K562 (cell line): ENCODE results near the gene PDK1. TPM values are rescaled to one million over a fixed set of nuclear protein-coding genes. Genes with fewer than 3 reads are reported as not detected.
"Not testable (repeated sequence)": the region's sequence is repeated elsewhere in the genome, so short reads cannot be mapped to it uniquely, and the experiment has no call there.

Experiments used
- ATAC-seq: fragments of 200-7000 bp; cut with Tn5 transposase; 3 replicates; pipeline ENCODE4 v1.9.1; 2020; ENCODE audit warnings: moderate library complexity
- BruUV-seq: library from RNA; stranded (reverse); fragments of 400-500 nt; replicated peaks from 2 replicates; lab custom pipeline; 2021; lab: Mats Ljungman, UMichigan
- CTCF ChIA-PET: fragments of 300-600 bp; formaldehyde crosslinking; extraction: SDS; loops from one replicate; lab custom pipeline; 2021; ENCODE audit warnings: low intra/inter-chr PET ratio; lab: Yijun Ruan, JAX
- POLR2A ChIA-PET: fragments of 300-600, 350-650 bp; sonication (Branson Sonifier 250); formaldehyde crosslinking; extraction: SDS; loops from one replicate; lab custom pipeline; 2021; ENCODE audit warnings: antibody characterized with exemption, inconsistent platforms; lab: Yijun Ruan, JAX
- DNase-seq, 4 experiments: peaks; one replicate each; pipeline versions ENCODE4 v3.0.0 to v3.0.0-alpha.2; 2011 to 2018; ENCODE audit warnings: low spot score in 3 of 4, mixed read lengths in 3 of 4; ENCODE audit errors: extremely low read depth in 1 of 4
- FAIRE-seq: peaks from 2 replicates; lab custom pipeline; 2011; peaks lifted over from hg19 to GRCh38; lab: Jason Lieb, UNC
- H2AFZ ChIP-seq: 2 replicates; pipeline ENCODE4 v1.6.0; 2011; ENCODE audit warnings: low read depth, low read length, control low read depth, inconsistent platforms
- H3K27ac ChIP-seq: fragments of 200-600 bp; 3 replicates; pipeline ENCODE4 v1.8.0; 2011; ENCODE audit warnings: low read depth, mild to moderate bottlenecking, control low read depth, inconsistent platforms, low read length, moderate library complexity, mixed read lengths; ENCODE audit errors: extremely low read depth
- H3K27me3 ChIP-seq, 2 experiments: fragments of 300-600 bp in 1 of 2; 2 replicates in 1 of 2; 3 replicates in 1 of 2; pipeline versions ENCODE4 v1.6.0 to v1.8.0; 2011; ENCODE audit warnings: inconsistent platforms in 2 of 2, low read length in 2 of 2, mild to moderate bottlenecking in 1 of 2, mixed read lengths in 1 of 2, moderate library complexity in 1 of 2; ENCODE audit not compliant: control insufficient read depth in 2 of 2, insufficient read depth in 2 of 2
- H3K36me3 ChIP-seq: fragments of 300-600 bp; 3 replicates; pipeline ENCODE4 v1.8.0; 2011; ENCODE audit warnings: mild to moderate bottlenecking, low read length, inconsistent platforms; ENCODE audit not compliant: control insufficient read depth, insufficient read depth
- H3K4me1 ChIP-seq, 2 experiments: fragments of 200-600 bp in 1 of 2; replicated peaks in 1 of 2; 2 replicates in 1 of 2; 3 replicates in 1 of 2; pipeline versions ENCODE4 v1.5.1 to v1.8.0; 2011; ENCODE audit warnings: inconsistent platforms in 2 of 2, low read length in 2 of 2, mild to moderate bottlenecking in 1 of 2, mixed read lengths in 1 of 2, moderate library complexity in 1 of 2; ENCODE audit not compliant: control insufficient read depth in 2 of 2, insufficient read depth in 2 of 2
- H3K4me2 ChIP-seq: 2 replicates; pipeline ENCODE4 v1.6.1; 2011; ENCODE audit warnings: low read length, control low read depth, inconsistent platforms, mixed read lengths; ENCODE audit not compliant: insufficient read depth
- H3K4me3 ChIP-seq: fragments of 200-600 bp; sonication (generic), shearing (Covaris generic); 2 replicates; pipeline ENCODE4 v1.5.1; 2016; ENCODE audit warnings: control low read depth, inconsistent platforms
- H3K79me2 ChIP-seq: fragments of 200-600 bp; 3 replicates; pipeline ENCODE4 v1.8.0; 2011; ENCODE audit warnings: low read length, inconsistent platforms; ENCODE audit not compliant: control insufficient read depth, insufficient read depth
- H3K9ac ChIP-seq, 2 experiments: 2 replicates each; pipeline versions ENCODE4 v1.6.0 to v1.6.1; 2011; ENCODE audit warnings: low read depth in 2 of 2, low read length in 2 of 2, control low read depth in 1 of 2, inconsistent platforms in 1 of 2, mild to moderate bottlenecking in 1 of 2, mixed read lengths in 1 of 2; ENCODE audit not compliant: insufficient read depth in 1 of 2
- H3K9me1 ChIP-seq: one replicate; pipeline ENCODE4 v1.6.0; 2011; ENCODE audit warnings: inconsistent platforms, mild to moderate bottlenecking, low read length, moderate library complexity; ENCODE audit not compliant: control insufficient read depth, insufficient read depth
- H3K9me3 ChIP-seq: replicated peaks from 2 replicates; pipeline ENCODE4 v1.5.1; 2011; ENCODE audit warnings: low read depth, low read length, inconsistent platforms; ENCODE audit not compliant: control insufficient read depth, insufficient read depth
- H4K20me1 ChIP-seq: replicated peaks from 2 replicates; pipeline ENCODE4 v1.6.1; 2011; ENCODE audit warnings: low read length, inconsistent platforms, mixed read lengths; ENCODE audit not compliant: control insufficient read depth, insufficient read depth
- ARID1B ChIP-seq: fragments of 450-650 bp; IDR thresholded peaks from 2 replicates; pipeline ENCODE4 v1.6.1; 2016; ENCODE audit warnings: antibody characterized with exemption, mild to moderate bottlenecking, inconsistent platforms
- ETS1 ChIP-seq: conservative IDR thresholded peaks from 2 replicates; pipeline ENCODE4 v1.6.1; 2011; ENCODE audit warnings: low read depth, mild to moderate bottlenecking, low read length; ENCODE audit not compliant: control insufficient read depth
- ETV5 ChIP-seq: sonication (generic); formaldehyde crosslinking; IDR thresholded peaks from 2 replicates; pipeline ENCODE4 v1.4.0; 2020; ENCODE audit warnings: low read depth, mild to moderate bottlenecking, missing genetic modification reagents
- ETV6 ChIP-seq, 3 experiments: fragments of 150-350 bp in 1 of 3; sonication (generic) in 1 of 3; formaldehyde crosslinking in 1 of 3; IDR thresholded peaks; 2 replicates each; pipeline versions ENCODE4 v1.6.1 to v1.8.0; 2014 to 2022; ENCODE audit warnings: borderline replicate concordance in 2 of 3, low read depth in 2 of 3, antibody characterized with exemption in 1 of 3, low read length in 1 of 3, mild to moderate bottlenecking in 1 of 3, missing genetic modification reagents in 1 of 3
- NCOR1 ChIP-seq: fragments of 450-650 bp; IDR thresholded peaks from 2 replicates; pipeline ENCODE4 v1.6.1; 2016; ENCODE audit warnings: mild to moderate bottlenecking, moderate library complexity
- RCOR1 ChIP-seq, 2 experiments: IDR thresholded peaks; 2 replicates each; pipeline ENCODE4 v1.6.1; 2012; ENCODE audit warnings: low read depth in 2 of 2, low read length in 2 of 2, borderline replicate concordance in 1 of 2, improper control_type of control experiment in 1 of 2
- SOX6 ChIP-seq: fragments of 450-650 bp; IDR thresholded peaks from 2 replicates; pipeline ENCODE4 v1.6.1; 2014; ENCODE audit warnings: mild to moderate bottlenecking
- SRF ChIP-seq, 2 experiments: fragments of 250-450, 450-650 bp in 1 of 2; sonication (Bioruptor Pico) in 1 of 2; sonication (generic) in 1 of 2; formaldehyde crosslinking; IDR thresholded peaks; 2 replicates each; pipeline versions ENCODE4 v1.5.0 to v1.5.1; 2020 to 2022; ENCODE audit warnings: mild to moderate bottlenecking in 1 of 2, missing genetic modification reagents in 1 of 2
- TAL1 ChIP-seq: fragments of 450-650 bp; IDR thresholded peaks from 2 replicates; pipeline ENCODE4 v1.6.1; 2016; ENCODE audit warnings: mild to moderate bottlenecking
- TCF3 ChIP-seq: sonication (generic); formaldehyde crosslinking; IDR thresholded peaks from 2 replicates; pipeline ENCODE4 v1.4.0; 2020; ENCODE audit warnings: mild to moderate bottlenecking, missing genetic modification reagents
- WGBS: fragments of 100-300 bp; shearing (Covaris generic); methylation state at CpG from one replicate; pipeline ENCODE4 v1.1.6; 2016; ENCODE audit warnings: low coverage, mixed read lengths; ENCODE audit not compliant: insufficient coverage; ENCODE audit errors: missing lambda C conversion rate; 5-methylcytosine and 5-hydroxymethylcytosine counted together
- in situ Hi-C: fragments of 300-500 bp; cut with MboI; formaldehyde crosslinking; loops from 4 replicates; pipeline ENCODE4 v1.15.0; 2018; ENCODE audit warnings: inconsistent platforms, mixed read lengths
- intact Hi-C: fragments of 100-400 bp; cut with micrococcal nuclease; formaldehyde crosslinking; loops from 2 replicates; pipeline ENCODE4 v1.14.2; 2022
- polyA plus RNA-seq, 8 experiments: library from polyadenylated mRNA; depleted of rRNA in 4 of 8; stranded (reverse) in 5 of 8; unstranded in 3 of 8; fragments of >200 nt; fragmentation: Nextera tagmentation in 2 of 8; fragmentation: Illumina TruSeq in 1 of 8; extraction: Ambion mirVana in 2 of 8; extraction: Trizol in 1 of 8; gene quantifications; 2 replicates each; pipeline versions ENCODE4 v1.2.1 to v1.2.3, GENCODE V29; 2011 to 2014; ENCODE audit warnings: inconsistent platforms in 1 of 8, missing spikeins in 1 of 8
- total RNA-seq, 7 experiments: library from RNA; depleted of rRNA in 6 of 7; stranded (reverse); fragments of >200 nt in 6 of 7; fragmentation: Illumina TruSeq in 2 of 7; extraction: Trizol in 2 of 7; gene quantifications; 2 replicates each; pipeline versions ENCODE4 v1.2.1 to v1.2.3, GENCODE V29; 2011 to 2021; ENCODE audit warnings: low replicate concordance in 1 of 7

Gene PDK1
- total and polyA plus RNA-seq, 9 of the 15 experiments (the other 6 are each of a cell fraction or from before 2014, with no cell fraction given), result 3.5 to 176 (median 13.9) TPM

DNA sequence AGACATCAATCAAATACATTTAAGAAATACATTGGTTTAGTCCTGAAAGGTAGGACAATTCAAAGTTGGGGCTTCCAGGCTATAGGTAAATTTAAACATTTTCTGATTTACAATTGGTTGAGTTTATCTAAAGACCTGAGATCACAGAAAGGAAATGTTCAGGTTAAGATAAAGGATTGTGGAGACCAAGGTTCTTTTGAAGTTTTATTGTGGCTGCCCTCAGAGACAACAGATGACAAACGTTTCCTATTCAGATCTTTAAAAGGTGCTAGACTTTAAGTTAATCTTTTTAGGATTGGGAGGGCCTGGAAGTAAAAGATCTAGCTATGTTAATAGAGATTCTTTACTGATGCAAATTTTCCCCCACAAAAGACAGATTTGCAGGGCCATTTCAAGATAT is 6.1 kb upstream of the PDK1 start:
- intact Hi-C loops, H4K20me1 ChIP-seq, DNase-seq, in situ Hi-C loops, H3K27ac ChIP-seq, H3K9ac ChIP-seq, H3K79me2 ChIP-seq, POLR2A ChIA-PET, CTCF ChIA-PET: not testable (repeated sequence)
- TF ChIP-seq TCF3 (CRISPR knock-in tag), result 0 out of 2 replicates have a peak, but pooled peaks have one; percentile 7
- TF ChIP-seq, all 486 proteins: peak for 1; not testable (repeated sequence) for 485
- not testable (repeated sequence) for H3K27me3 ChIP-seq, H3K36me3 ChIP-seq, ATAC-seq, H3K4me3 ChIP-seq, H3K9me3 ChIP-seq, FAIRE-seq, H2AFZ ChIP-seq, H3K9me1 ChIP-seq, BruUV-seq, H3K4me2 ChIP-seq
- peaks cover 0 to 36% of the 10 kb centered on the region in 2 experiments; a peak in 3 of 5 replicates for H3K4me1 ChIP-seq
- 11% methylated on average over 1 of the region's 1 CpG for WGBS

GRCh38 chr2:172550419-172550818 is 5.5 kb upstream of the PDK1 start:
- H3K4me2 ChIP-seq, result no peak overlapping the region
- peaks cover 3 to 41% of the 10 kb centered on the region in 2 experiments; a peak in 4 of 5 replicates for H3K4me1 ChIP-seq
- ChIA-PET POLR2A (no interaction called here), CTCF (no interaction called here)
- no peak overlapping the region for H3K27ac ChIP-seq
- H2AFZ ChIP-seq, result no peak overlapping the region
- in situ Hi-C loops (no loop called here), intact Hi-C loops (no loop called here)
- H3K9ac ChIP-seq, result no peak overlapping the region
- FAIRE-seq (no peak), DNase-seq (peak in 1 of 4 experiments; percentile 19), ATAC-seq (no peak)
- H4K20me1 ChIP-seq, result no peaks in the 10 kb centered on the region
- H3K79me2 ChIP-seq, result no peaks in the 10 kb centered on the region; the same call in 2 of the 3 replicates
- no TSS peak for BruUV-seq
- H3K9me1 ChIP-seq, result no peaks in the 10 kb centered on the region
- H3K9me3 ChIP-seq, result peaks cover 3% of the 10 kb centered on the region; the same call in 1 of the 2 replicates
- H3K4me3 ChIP-seq, result no peak overlapping the region
- H3K27me3 ChIP-seq, result no peaks in the 10 kb centered on the region
- H3K36me3 ChIP-seq, result no peaks in the 10 kb centered on the region; the same call in 2 of the 3 replicates
- TF ChIP-seq NCOR1 (peak; percentile 32; the same call in 1 of the 2 replicates), RCOR1 (IDR thresholded peaks at IDR 0.05; ENCODE audit: borderline replicate concordance in 1 of 2, low read depth in 2 of 2, low read length in 2 of 2) (peak in 1 of 2 experiments; percentile 30; a peak in 1 of 4 replicates), SRF (CRISPR knock-in tag; IDR thresholded peaks at IDR 0.05) (peak in 1 of 2 experiments; percentile 81; a peak in 1 of 4 replicates), TAL1 (peak; percentile 51), ETV5 (CRISPR knock-in tag) (no peak), SOX6 (peak; percentile 35; the same call in 1 of the 2 replicates), ARID1B (peak; percentile 57), ETV6 (IDR thresholded peaks at IDR 0.05; ENCODE audit: borderline replicate concordance in 1 of 2, low read depth in 2 of 2, low read length in 1 of 2) (no peak), ETV6 (CRISPR knock-in tag; IDR thresholded peaks at IDR 0.05; ENCODE audit: borderline replicate concordance) (no peak), ETS1 (no peak)
